Measurements from ENCODE around the gene GPSM1. TPM values are rescaled to one million over a fixed set of nuclear protein-coding genes. Genes with fewer than 3 reads are reported as not detected.

The GPSM1 gene
- total and polyA plus RNA-seq, 5 experiments from 2014 or later = 0.50 to 11.6 (median 0.98) TPM

- H3K27me3 Mint-ChIP-seq = no peaks in the 10 kb centered on the region
- ATAC-seq = no peak
- no peak for DNase-seq
- no peak overlapping the region for H3K4me3 Mint-ChIP-seq
- peaks cover 0 to 5% (median under 1%) of the 10 kb centered on the region in 4 donors for H3K4me1 Mint-ChIP-seq
- no peaks in the 10 kb centered on the region for H3K9me3 Mint-ChIP-seq
- H3K36me3 Mint-ChIP-seq = peaks cover 4 to 68% (median 8%) of the 10 kb centered on the region in 3 donors
- POLR2A ChIA-PET = no interaction called here
- no peak overlapping the region for H3K27ac Mint-ChIP-seq
Observed at GRCh38 chr9:136392538-136393449, 65.5 kb downstream of the GPSM1 start.

GRCh38 chr9:136393531-136393930, 66.2 kb downstream of the GPSM1 start:
- no peak overlapping the region for H3K27ac Mint-ChIP-seq
- no peaks in the 10 kb centered on the region for H3K27me3 Mint-ChIP-seq
- H3K9me3 Mint-ChIP-seq = no peaks in the 10 kb centered on the region
- POLR2A ChIA-PET = no interaction called here
- H3K36me3 Mint-ChIP-seq = peaks cover 4 to 61% (median 4%) of the 10 kb centered on the region in 3 donors
- DNase-seq (no peak), ATAC-seq (no peak)
- H3K4me1 Mint-ChIP-seq = peaks cover 2 to 8% (median 4%) of the 10 kb centered on the region in 4 donors
- no peak overlapping the region for H3K4me3 Mint-ChIP-seq

GRCh38 chr9:136394312-136395019, 67.1 kb downstream of the GPSM1 start:
- peaks cover 5 to 16% (median 13%) of the 10 kb centered on the region in 4 donors for H3K4me1 Mint-ChIP-seq
- DNase-seq = no peak

GRCh38 chr9:136395020-136395340, 67.6 kb downstream of the GPSM1 start:
- Mint-ChIP-seq H3K27ac (no peak overlapping the region), H3K27me3 (no peaks in the 10 kb centered on the region), H3K9me3 (no peaks in the 10 kb centered on the region), H3K4me3 (no peak overlapping the region), H3K4me1 (peaks cover 5 to 16% (median 13%) of the 10 kb centered on the region in 4 donors), H3K36me3 (peaks cover under 1 to 46% (median 4%) of the 10 kb centered on the region in 3 donors)
- ATAC-seq (no peak), DNase-seq (no peak)
- POLR2A ChIA-PET = no interaction called here

More at GRCh38 chr9:136394312-136395019, 67.1 kb downstream of the GPSM1 start:
- Mint-ChIP-seq H3K27me3 (no peaks in the 10 kb centered on the region), H3K27ac (no peak overlapping the region), H3K9me3 (no peaks in the 10 kb centered on the region), H3K4me3 (no peak overlapping the region), H3K36me3 (peaks cover 4 to 51% (median 4%) of the 10 kb centered on the region in 3 donors)
- ATAC-seq = no peak
- POLR2A ChIA-PET = no interaction called here

- no peaks in the 10 kb centered on the region for H3K27me3 Mint-ChIP-seq
- H3K4me1 Mint-ChIP-seq = peaks cover 6 to 21% (median 14%) of the 10 kb centered on the region in 4 donors
- no peaks in the 10 kb centered on the region for H3K9me3 Mint-ChIP-seq
- no peak overlapping the region for H3K4me3 Mint-ChIP-seq
- POLR2A ChIA-PET = interaction anchor here (0.6 kb wide), 1 partner anchor 849 kb away, joined by 4 read pairs; no protein-coding TSS in a partner anchor
- ATAC-seq (no peak), DNase-seq (no peak)
- peaks cover 0 to 42% (median 4%) of the 10 kb centered on the region in 3 donors for H3K36me3 Mint-ChIP-seq
- no peak overlapping the region for H3K27ac Mint-ChIP-seq
Observed at GRCh38 chr9:136395345-136396218, 68.2 kb downstream of the GPSM1 start.

- no peaks in the 10 kb centered on the region for H3K27me3 Mint-ChIP-seq
- peak overlapping the region in 1 of 10 donors; percentile 49 for H3K4me3 Mint-ChIP-seq
- POLR2A ChIA-PET = interaction anchor here (0.6 kb wide), 1 partner anchor 849 kb away, joined by 4 read pairs; no protein-coding TSS in a partner anchor
- no peak overlapping the region for H3K27ac Mint-ChIP-seq
- DNase-seq = no peak
- H3K4me1 Mint-ChIP-seq = peaks cover 7 to 27% (median 17%) of the 10 kb centered on the region in 4 donors
- peaks cover 0 to 36% (median 4%) of the 10 kb centered on the region in 3 donors for H3K36me3 Mint-ChIP-seq
- no peak for ATAC-seq
- H3K9me3 Mint-ChIP-seq = no peaks in the 10 kb centered on the region
Observed at GRCh38 chr9:136396219-136396515, 68.8 kb downstream of the GPSM1 start.

- no peak overlapping the region for H3K27ac Mint-ChIP-seq
- H3K27me3 Mint-ChIP-seq = no peaks in the 10 kb centered on the region
- DNase-seq (no peak), ATAC-seq (no peak)
- peaks cover 7 to 37% (median 24%) of the 10 kb centered on the region in 4 donors for H3K4me1 Mint-ChIP-seq
- H3K4me3 Mint-ChIP-seq = no peak overlapping the region
- H3K36me3 Mint-ChIP-seq = peaks cover 0 to 28% (median 3%) of the 10 kb centered on the region in 3 donors
- H3K9me3 Mint-ChIP-seq = no peaks in the 10 kb centered on the region
- POLR2A ChIA-PET = no interaction called here
Observed at GRCh38 chr9:136397643-136398042, 70.3 kb downstream of the GPSM1 start.

- no peaks in the 10 kb centered on the region for H3K27me3 Mint-ChIP-seq
- DNase-seq (no peak), ATAC-seq (no peak)
- peak overlapping the region; percentile 39 to 91 (median 80) for H3K4me3 Mint-ChIP-seq
- POLR2A ChIA-PET = interaction anchor here (5.7 kb wide), 1 partner anchor 35 kb away, joined by 34 read pairs; the partner anchor contains the start of gene DNLZ
- H3K9me3 Mint-ChIP-seq = no peaks in the 10 kb centered on the region
- peaks cover 9 to 39% (median 25%) of the 10 kb centered on the region in 4 donors for H3K4me1 Mint-ChIP-seq
- peak overlapping the region in 3 of 10 donors; percentile 15 to 75 (median 71) for H3K27ac Mint-ChIP-seq
- H3K36me3 Mint-ChIP-seq = peaks cover 0 to 27% (median 3%) of the 10 kb centered on the region in 3 donors
Observed at GRCh38 chr9:136398286-136398685, 70.9 kb downstream of the GPSM1 start.

- Mint-ChIP-seq H3K4me1 (peaks cover 19 to 50% (median 36%) of the 10 kb centered on the region in 4 donors), H3K27ac (peak overlapping the region in 9 of 10 donors; percentile 27 to 89 (median 73)), H3K9me3 (no peaks in the 10 kb centered on the region), H3K4me3 (peak overlapping the region; percentile 75 to 91 (median 82)), H3K36me3 (peaks cover 0 to 24% (median 3%) of the 10 kb centered on the region in 3 donors), H3K27me3 (no peaks in the 10 kb centered on the region)
- peak in 4 of 10 donors; percentile 7 to 34 (median 16) for DNase-seq
- POLR2A ChIA-PET = interaction anchor here (1.1 to 5.7 kb wide), 3 partner anchors 10 to 36 kb away, joined by 3 to 34 read pairs (median 25); partner anchors contain the start of genes DNLZ, ENTR1 and PMPCA
- ATAC-seq = peak in 1 of 2 donors; percentile 12
Observed at GRCh38 chr9:136399176-136400037, 72.1 kb downstream of the GPSM1 start.

- ATAC-seq (peak; percentile 68 to 74), DNase-seq (peak; percentile 76 to 93 (median 84))
- Mint-ChIP-seq H3K9me3 (no peaks in the 10 kb centered on the region), H3K4me3 (peak within 1 kb of the TSS; percentile 75 to 91 (median 82)), H3K27me3 (no peaks in the 10 kb centered on the region), H3K36me3 (peaks cover 0 to 23% (median 3%) of the 10 kb centered on the region in 3 donors), H3K4me1 (peaks cover 27 to 58% (median 45%) of the 10 kb centered on the region in 4 donors), H3K27ac (peak within 1 kb of the TSS in 9 of 10 donors; percentile 27 to 89 (median 73))
- POLR2A ChIA-PET = interaction anchor here (0.6 to 5.7 kb wide), 6 partner anchors 9 to 80 kb away, joined by 3 to 34 read pairs (median 3); partner anchors contain the start of genes DNLZ, ENTR1 and PMPCA
Observed at GRCh38 chr9:136400038-136400834, 72.9 kb downstream of the GPSM1 start, which contains the start of gene SNAPC4. SNAPC4 (minus strand) TSS chr9:136400170; CDS start chr9:136398428, 1,742 bp downstream.

Data from naive thymus-derived CD8-positive, alpha-beta T cell (primary cell).